PFSK-1 (cell line): ENCODE data around the gene TTC19.

Experiments
- FOXP2 ChIP-seq: optimal IDR thresholded peaks from 2 replicates; pipeline ENCODE3; 2011; ENCODE audit warnings: borderline replicate concordance, control low read depth, inconsistent platforms; ENCODE audit not compliant: insufficient read depth; ENCODE audit errors: extremely low read length, extremely low read depth
- POLR2AphosphoS5 ChIP-seq: IDR thresholded peaks from 2 replicates; pipeline ENCODE4 v1.6.1; 2012; ENCODE audit warnings: low read depth, mild to moderate bottlenecking, control low read depth, low read length, moderate library complexity
- REST ChIP-seq, 2 experiments: IDR thresholded peaks; 2 replicates each; pipeline versions ENCODE4 v1.6.1 to v1.8.0; 2011 to 2012; ENCODE audit warnings: low read depth in 2 of 2, low read length in 2 of 2, control low read depth in 1 of 2, inconsistent platforms in 1 of 2, mild to moderate bottlenecking in 1 of 2, moderate library complexity in 1 of 2; ENCODE audit not compliant: insufficient read depth in 1 of 2
- SIN3A ChIP-seq: IDR thresholded peaks from 2 replicates; pipeline ENCODE4 v1.6.1; 2012; ENCODE audit warnings: mild to moderate bottlenecking, low read length, moderate library complexity, borderline replicate concordance; ENCODE audit not compliant: insufficient read depth
- TAF1 ChIP-seq: IDR thresholded peaks from 2 replicates; pipeline ENCODE4 v1.6.1; 2012; ENCODE audit warnings: low read length, control low read depth, borderline replicate concordance; ENCODE audit not compliant: insufficient read depth

Gene TTC19

DNA sequence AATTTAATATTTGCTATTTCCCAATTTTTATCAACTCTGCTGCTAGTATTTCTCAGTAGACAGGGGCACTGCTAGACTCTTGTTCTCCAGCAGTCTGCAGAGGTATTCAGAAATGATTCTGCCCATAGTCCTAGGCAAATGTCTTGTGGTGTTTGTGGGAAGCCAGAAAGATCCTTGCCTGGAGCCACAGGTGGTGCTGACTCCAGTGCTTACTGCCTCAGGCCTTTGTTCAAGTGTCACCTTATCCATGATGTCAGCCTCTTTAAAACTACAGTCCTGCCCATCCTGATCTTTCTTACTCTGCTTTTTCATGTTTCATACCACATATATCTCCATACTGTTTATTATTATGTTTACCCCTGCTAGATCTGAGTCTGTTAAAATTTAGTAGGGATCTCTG is 26.6 kb upstream of the TTC19 start:
- TF ChIP-seq FOXP2 (no peak), TAF1 (no peak), SIN3A (no peak), POLR2AphosphoS5 (no peak), REST (IDR thresholded peaks at IDR 0.05; ENCODE audit: insufficient read depth in 1 of 2, low read depth in 2 of 2, low read length in 2 of 2) (no peak)

DNA sequence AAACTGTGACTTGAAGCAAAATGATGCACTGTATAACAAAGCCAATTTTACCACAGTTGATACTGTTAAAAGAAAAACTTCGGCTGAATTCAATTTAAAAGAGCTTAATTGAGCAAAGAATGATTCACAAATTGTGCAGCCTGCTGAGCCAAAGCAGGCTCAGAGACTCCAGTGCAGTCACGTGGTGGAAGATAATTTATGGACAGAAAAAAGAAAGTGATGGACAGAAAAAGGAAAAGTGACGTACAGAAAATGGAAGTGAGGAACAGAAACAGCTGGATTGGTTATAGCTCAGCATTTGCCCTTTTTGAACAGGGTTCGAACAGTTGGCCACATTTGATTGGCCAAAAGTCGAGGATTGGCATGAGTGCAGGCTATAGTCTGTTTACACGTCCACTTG is 25.8 kb upstream of the TTC19 start:
- TF ChIP-seq SIN3A (no peak), TAF1 (no peak), POLR2AphosphoS5 (no peak), REST (IDR thresholded peaks at IDR 0.05; ENCODE audit: insufficient read depth in 1 of 2, low read depth in 2 of 2, low read length in 2 of 2) (no peak), FOXP2 (no peak)

DNA sequence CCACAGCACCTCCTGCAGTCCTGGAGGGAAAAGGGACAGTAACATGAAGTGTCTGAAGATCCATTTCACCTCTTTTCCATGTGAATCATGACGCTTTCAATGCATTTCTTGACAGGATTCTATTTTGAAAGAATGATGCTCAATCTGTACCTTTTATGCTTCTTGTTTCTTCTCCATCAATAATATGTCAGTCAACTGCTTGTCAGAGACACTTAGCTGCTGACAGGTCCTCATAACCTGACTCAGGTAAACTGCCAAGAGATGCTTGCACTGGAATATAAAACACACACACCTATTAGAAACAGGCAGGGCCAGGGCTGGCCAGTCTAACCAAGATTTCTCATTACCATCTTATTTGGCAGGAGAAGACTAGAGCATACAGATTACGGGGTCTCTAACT is 21.7 kb upstream of the TTC19 start:
- TF ChIP-seq FOXP2 (no peak), REST (IDR thresholded peaks at IDR 0.05; ENCODE audit: insufficient read depth in 1 of 2, low read depth in 2 of 2, low read length in 2 of 2) (no peak), TAF1 (no peak), SIN3A (no peak), POLR2AphosphoS5 (no peak)

DNA sequence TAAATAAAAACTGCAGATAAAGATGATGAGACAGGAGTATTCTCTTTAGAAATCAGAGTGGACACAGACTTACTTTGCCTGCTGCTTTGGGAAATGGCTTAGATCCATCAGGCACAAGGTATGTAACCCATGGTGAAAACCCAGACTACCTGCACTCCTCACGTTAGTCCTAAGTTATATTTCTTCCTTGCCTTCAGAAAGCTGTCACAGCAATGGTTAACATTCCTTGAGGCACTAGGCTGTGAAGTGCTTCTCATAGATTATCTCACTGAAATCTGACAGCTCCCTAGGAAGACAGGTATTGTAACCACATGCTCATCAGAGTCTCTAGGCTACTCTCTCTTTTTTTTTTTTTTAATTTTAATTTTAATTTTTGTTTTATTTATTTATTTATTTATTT is 21.0 kb upstream of the TTC19 start:
- TF ChIP-seq FOXP2 (no peak), TAF1 (no peak), SIN3A (no peak), POLR2AphosphoS5 (no peak), REST (IDR thresholded peaks at IDR 0.05; ENCODE audit: insufficient read depth in 1 of 2, low read depth in 2 of 2, low read length in 2 of 2) (no peak)

- no peak for TF ChIP-seq FOXP2
- TF ChIP-seq POLR2AphosphoS5 = no peak
- no peak for TF ChIP-seq SIN3A
- TF ChIP-seq REST (IDR thresholded peaks at IDR 0.05; ENCODE audit: insufficient read depth in 1 of 2, low read depth in 2 of 2, low read length in 2 of 2) = no peak
- no peak for TF ChIP-seq TAF1
Measured at GRCh38 chr17:15981208-15981607, 18.4 kb upstream of the TTC19 start.
